ENCODE data around the gene MED17. TPM values are rescaled to one million over a fixed set of nuclear protein-coding genes. Genes with fewer than 3 reads are reported as not detected.
"Not testable (repeated sequence)": the region's sequence is repeated elsewhere in the genome, so short reads cannot be mapped to it uniquely, and the experiment has no call there.

MED17 gene
- total RNA-seq, 1 experiment from 2014 or later, result 67.9 TPM

GRCh38 chr11:93741882-93742226, 42.2 kb upstream of the MED17 start:
- TF ChIP-seq EZH2 (IDR thresholded peaks at IDR 0.05; ENCODE audit: borderline replicate concordance, low read depth, low read length, poor library complexity, severe bottlenecking) (no peak), CTCF (conservative IDR thresholded peaks at IDR 0.05; ENCODE audit: low read depth, low read length) (no peak)
- Histone ChIP-seq H3K36me3 (ENCODE audit: insufficient read depth, low read length, poor library complexity, severe bottlenecking) (peaks cover 51% of the 10 kb centered on the region), H3K27me3 (replicated peaks; ENCODE audit: insufficient read depth, low read depth, low read length, poor library complexity) (no peaks in the 10 kb centered on the region), H3K4me3 (ENCODE audit: low read depth, low read length, poor library complexity, severe bottlenecking) (peak overlapping the region; percentile 64), H3K27ac (ENCODE audit: low read depth, low read length, poor library complexity, severe bottlenecking) (peak overlapping the region; percentile 92), H3K4me1 (ENCODE audit: insufficient read depth, low read length, poor library complexity, severe bottlenecking) (peaks cover 18% of the 10 kb centered on the region), H3K9me3 (ENCODE audit: low read depth, low read length, poor library complexity, severe bottlenecking) (no peaks in the 10 kb centered on the region)
- CTCF ChIA-PET, result interaction anchor here (2.3 kb wide), 1 partner anchor 42 kb away, joined by 9 read pairs; the partner anchor contains the start of gene MED17
- intact Hi-C loops (cut with micrococcal nuclease; ENCODE audit: unreplicated experiment), result no loop called here
- no peak for DNase-seq (ENCODE audit: low spot score)
- POLR2A ChIA-PET (ENCODE audit: low non-redundant PET), result interaction anchor here (0.6 to 1.1 kb wide), 3 partner anchors 14 to 50 kb away, joined by 3 to 10 read pairs (median 4); partner anchors contain the start of gene MED17
- BruUV-seq (replicated peaks), result TSS peak; percentile 90

- POLR2A ChIA-PET (ENCODE audit: low non-redundant PET), result no interaction called here
- peaks cover 37% of the 10 kb centered on the region for H3K36me3 ChIP-seq (ENCODE audit: insufficient read depth, low read length, poor library complexity, severe bottlenecking)
- BruUV-seq (replicated peaks), result no TSS peak
- intact Hi-C loops (cut with micrococcal nuclease; ENCODE audit: unreplicated experiment), result no loop called here
- no peak overlapping the region for H3K4me3 ChIP-seq (ENCODE audit: low read depth, low read length, poor library complexity, severe bottlenecking)
- CTCF ChIA-PET, result no interaction called here
- DNase-seq (ENCODE audit: low spot score), result no peak
- H3K27me3 ChIP-seq (replicated peaks; ENCODE audit: insufficient read depth, low read depth, low read length, poor library complexity), result no peaks in the 10 kb centered on the region
- TF ChIP-seq CTCF (conservative IDR thresholded peaks at IDR 0.05; ENCODE audit: low read depth, low read length), result no peak
- TF ChIP-seq EZH2 (IDR thresholded peaks at IDR 0.05; ENCODE audit: borderline replicate concordance, low read depth, low read length, poor library complexity, severe bottlenecking), result no peak
- H3K9me3 ChIP-seq (ENCODE audit: low read depth, low read length, poor library complexity, severe bottlenecking), result no peaks in the 10 kb centered on the region
- H3K4me1 ChIP-seq (ENCODE audit: insufficient read depth, low read length, poor library complexity, severe bottlenecking), result peaks cover 4% of the 10 kb centered on the region
- H3K27ac ChIP-seq (ENCODE audit: low read depth, low read length, poor library complexity, severe bottlenecking), result no peak overlapping the region
These were observed 40.8 kb upstream of the MED17 start for GRCh38 chr11:93743291-93743690.

GRCh38 chr11:93744669-93745004, 39.4 kb upstream of the MED17 start:
- H3K27me3 ChIP-seq (replicated peaks; ENCODE audit: insufficient read depth, low read depth, low read length, poor library complexity), result no peaks in the 10 kb centered on the region
- POLR2A ChIA-PET (ENCODE audit: low non-redundant PET), result no interaction called here
- H3K27ac ChIP-seq (ENCODE audit: low read depth, low read length, poor library complexity, severe bottlenecking), result no peak overlapping the region
- BruUV-seq (replicated peaks), result no TSS peak
- intact Hi-C loops (cut with micrococcal nuclease; ENCODE audit: unreplicated experiment), result no loop called here
- no peaks in the 10 kb centered on the region for H3K4me1 ChIP-seq (ENCODE audit: insufficient read depth, low read length, poor library complexity, severe bottlenecking)
- no peak for DNase-seq (ENCODE audit: low spot score)
- H3K9me3 ChIP-seq (ENCODE audit: low read depth, low read length, poor library complexity, severe bottlenecking), result no peaks in the 10 kb centered on the region
- no peak overlapping the region for H3K4me3 ChIP-seq (ENCODE audit: low read depth, low read length, poor library complexity, severe bottlenecking)
- H3K36me3 ChIP-seq (ENCODE audit: insufficient read depth, low read length, poor library complexity, severe bottlenecking), result peaks cover 23% of the 10 kb centered on the region
- TF ChIP-seq CTCF (conservative IDR thresholded peaks at IDR 0.05; ENCODE audit: low read depth, low read length), result no peak
- no peak for TF ChIP-seq EZH2 (IDR thresholded peaks at IDR 0.05; ENCODE audit: borderline replicate concordance, low read depth, low read length, poor library complexity, severe bottlenecking)
- CTCF ChIA-PET, result no interaction called here

GRCh38 chr11:93745005-93745755, 38.9 kb upstream of the MED17 start:
- H3K4me1 ChIP-seq (ENCODE audit: insufficient read depth, low read length, poor library complexity, severe bottlenecking); DNase-seq (ENCODE audit: low spot score); H3K27ac ChIP-seq (ENCODE audit: low read depth, low read length, poor library complexity, severe bottlenecking); H3K27me3 ChIP-seq (replicated peaks; ENCODE audit: insufficient read depth, low read depth, low read length, poor library complexity); intact Hi-C loops (cut with micrococcal nuclease; ENCODE audit: unreplicated experiment); BruUV-seq (replicated peaks); CTCF ChIA-PET; H3K4me3 ChIP-seq (ENCODE audit: low read depth, low read length, poor library complexity, severe bottlenecking); POLR2A ChIA-PET (ENCODE audit: low non-redundant PET); H3K9me3 ChIP-seq (ENCODE audit: low read depth, low read length, poor library complexity, severe bottlenecking): not testable (repeated sequence)
- H3K36me3 ChIP-seq (ENCODE audit: insufficient read depth, low read length, poor library complexity, severe bottlenecking), result peaks cover 18% of the 10 kb centered on the region
